Ishikawa (cell line): ENCODE results near the gene TADA2B.

Source experiments
- CREB1 ChIP-seq: IDR thresholded peaks from 2 replicates; pipeline ENCODE4 v1.6.1; 2012; ENCODE audit warnings: low read depth
- EGR1 ChIP-seq: IDR thresholded peaks from 2 replicates; pipeline ENCODE4 v1.6.1; 2012
- NFIC ChIP-seq: IDR thresholded peaks from 2 replicates; pipeline ENCODE4 v1.6.1; 2012
- TF ChIP-seq, protein P1 (sequence below): IDR thresholded peaks from 2 replicates; pipeline ENCODE4 v1.6.1; 2012; ENCODE audit warnings: low read depth, mild to moderate bottlenecking

DNA sequence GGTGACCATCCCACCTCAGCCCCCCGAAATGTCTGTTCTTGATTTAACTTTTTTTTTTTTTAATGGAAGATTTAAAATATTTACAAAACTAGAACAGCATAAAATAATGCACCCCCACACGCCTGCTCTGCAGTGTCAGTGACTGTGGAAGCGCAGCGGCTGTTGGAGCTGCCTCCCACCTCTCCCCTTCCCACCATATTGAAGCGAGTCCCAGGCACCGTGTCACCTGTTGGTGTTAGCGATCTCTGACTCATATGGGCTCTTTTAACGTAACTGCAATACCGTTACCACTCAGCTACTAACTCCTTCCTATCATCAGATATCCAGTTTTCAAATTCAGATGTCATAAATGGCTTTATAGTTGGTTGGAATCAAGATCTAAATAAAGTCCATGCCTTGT is 17.1 kb upstream of the TADA2B start:
- TF ChIP-seq CREB1 (no peak), EGR1 (no peak), NFIC (no peak)
- TF ChIP-seq, protein P1, sequence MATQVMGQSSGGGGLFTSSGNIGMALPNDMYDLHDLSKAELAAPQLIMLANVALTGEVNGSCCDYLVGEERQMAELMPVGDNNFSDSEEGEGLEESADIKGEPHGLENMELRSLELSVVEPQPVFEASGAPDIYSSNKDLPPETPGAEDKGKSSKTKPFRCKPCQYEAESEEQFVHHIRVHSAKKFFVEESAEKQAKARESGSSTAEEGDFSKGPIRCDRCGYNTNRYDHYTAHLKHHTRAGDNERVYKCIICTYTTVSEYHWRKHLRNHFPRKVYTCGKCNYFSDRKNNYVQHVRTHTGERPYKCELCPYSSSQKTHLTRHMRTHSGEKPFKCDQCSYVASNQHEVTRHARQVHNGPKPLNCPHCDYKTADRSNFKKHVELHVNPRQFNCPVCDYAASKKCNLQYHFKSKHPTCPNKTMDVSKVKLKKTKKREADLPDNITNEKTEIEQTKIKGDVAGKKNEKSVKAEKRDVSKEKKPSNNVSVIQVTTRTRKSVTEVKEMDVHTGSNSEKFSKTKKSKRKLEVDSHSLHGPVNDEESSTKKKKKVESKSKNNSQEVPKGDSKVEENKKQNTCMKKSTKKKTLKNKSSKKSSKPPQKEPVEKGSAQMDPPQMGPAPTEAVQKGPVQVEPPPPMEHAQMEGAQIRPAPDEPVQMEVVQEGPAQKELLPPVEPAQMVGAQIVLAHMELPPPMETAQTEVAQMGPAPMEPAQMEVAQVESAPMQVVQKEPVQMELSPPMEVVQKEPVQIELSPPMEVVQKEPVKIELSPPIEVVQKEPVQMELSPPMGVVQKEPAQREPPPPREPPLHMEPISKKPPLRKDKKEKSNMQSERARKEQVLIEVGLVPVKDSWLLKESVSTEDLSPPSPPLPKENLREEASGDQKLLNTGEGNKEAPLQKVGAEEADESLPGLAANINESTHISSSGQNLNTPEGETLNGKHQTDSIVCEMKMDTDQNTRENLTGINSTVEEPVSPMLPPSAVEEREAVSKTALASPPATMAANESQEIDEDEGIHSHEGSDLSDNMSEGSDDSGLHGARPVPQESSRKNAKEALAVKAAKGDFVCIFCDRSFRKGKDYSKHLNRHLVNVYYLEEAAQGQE, result no peak
